Progenitor cell of endocrine pancreas (in vitro differentiated cells): ENCODE measurements around the gene CNP. TPM values are rescaled to one million over a fixed set of nuclear protein-coding genes. Genes with fewer than 3 reads are reported as not detected.

Experiments
- DNase-seq: peaks from one replicate; pipeline ENCODE4 v3.0.0; 2021; ENCODE audit warnings: low spot score; ENCODE audit not compliant: unreplicated experiment
- H3K27ac Mint-ChIP-seq: 2 replicates; pipeline ENCODE4 v1.8.0; 2021; ENCODE audit warnings: mild to moderate bottlenecking, moderate library complexity, mixed read lengths
- H3K27me3 Mint-ChIP-seq: 2 replicates; pipeline ENCODE4 v1.8.0; 2021; ENCODE audit warnings: mixed read lengths
- H3K36me3 Mint-ChIP-seq: 2 replicates; pipeline ENCODE4 v1.8.0; 2022; ENCODE audit warnings: mixed read lengths; ENCODE audit not compliant: insufficient read depth
- H3K4me1 Mint-ChIP-seq: 2 replicates; pipeline ENCODE4 v1.8.0; 2021; ENCODE audit warnings: low read depth, mixed read lengths
- H3K4me3 Mint-ChIP-seq: 2 replicates; pipeline ENCODE4 v1.8.0; 2021; ENCODE audit warnings: low read depth, mild to moderate bottlenecking, moderate library complexity, mixed read lengths
- H3K9me3 Mint-ChIP-seq: 2 replicates; pipeline ENCODE4 v1.8.0; 2021; ENCODE audit warnings: low read depth, mixed read lengths
- total RNA-seq: library from RNA; stranded (reverse); gene quantifications from 2 replicates; pipeline ENCODE4 v1.2.1, GENCODE V29; 2021
- TF ChIP-seq, protein P1 (sequence below): fragments of 200-600 bp; sonication (generic); IDR thresholded peaks from one replicate; pipeline ENCODE4 v1.5.0; 2021; ENCODE audit warnings: antibody characterized with exemption, mild to moderate bottlenecking; ENCODE audit not compliant: unreplicated experiment

CNP gene
- total RNA-seq, 1 donor from 2014 or later = 98.7 TPM

DNA sequence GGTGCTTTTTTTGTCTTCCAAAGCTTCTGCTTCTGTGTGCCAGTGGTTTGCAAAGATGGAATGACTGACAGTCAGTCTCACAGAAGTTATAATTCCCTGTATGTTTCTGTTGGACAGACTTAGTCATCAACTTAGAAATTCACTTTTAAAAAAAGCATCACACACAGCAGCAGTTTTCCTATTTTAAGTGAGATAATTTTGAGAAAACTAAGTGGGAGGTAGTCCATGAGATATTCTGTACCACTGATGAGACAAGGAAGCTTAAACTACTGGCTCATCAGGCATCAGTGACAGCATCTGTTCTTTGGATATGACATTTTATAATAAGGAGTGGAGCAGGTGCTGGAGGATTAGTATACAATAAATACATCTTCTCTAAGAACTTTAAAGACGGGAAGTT, 20.0 kb downstream of the CNP start:
- Mint-ChIP-seq H3K27me3 (no peaks in the 10 kb centered on the region), H3K27ac (no peak overlapping the region), H3K4me1 (peaks cover 3% of the 10 kb centered on the region), H3K36me3 (peaks cover 32% of the 10 kb centered on the region), H3K9me3 (no peaks in the 10 kb centered on the region), H3K4me3 (no peak overlapping the region)
- no peak for DNase-seq
- TF ChIP-seq, protein P1, sequence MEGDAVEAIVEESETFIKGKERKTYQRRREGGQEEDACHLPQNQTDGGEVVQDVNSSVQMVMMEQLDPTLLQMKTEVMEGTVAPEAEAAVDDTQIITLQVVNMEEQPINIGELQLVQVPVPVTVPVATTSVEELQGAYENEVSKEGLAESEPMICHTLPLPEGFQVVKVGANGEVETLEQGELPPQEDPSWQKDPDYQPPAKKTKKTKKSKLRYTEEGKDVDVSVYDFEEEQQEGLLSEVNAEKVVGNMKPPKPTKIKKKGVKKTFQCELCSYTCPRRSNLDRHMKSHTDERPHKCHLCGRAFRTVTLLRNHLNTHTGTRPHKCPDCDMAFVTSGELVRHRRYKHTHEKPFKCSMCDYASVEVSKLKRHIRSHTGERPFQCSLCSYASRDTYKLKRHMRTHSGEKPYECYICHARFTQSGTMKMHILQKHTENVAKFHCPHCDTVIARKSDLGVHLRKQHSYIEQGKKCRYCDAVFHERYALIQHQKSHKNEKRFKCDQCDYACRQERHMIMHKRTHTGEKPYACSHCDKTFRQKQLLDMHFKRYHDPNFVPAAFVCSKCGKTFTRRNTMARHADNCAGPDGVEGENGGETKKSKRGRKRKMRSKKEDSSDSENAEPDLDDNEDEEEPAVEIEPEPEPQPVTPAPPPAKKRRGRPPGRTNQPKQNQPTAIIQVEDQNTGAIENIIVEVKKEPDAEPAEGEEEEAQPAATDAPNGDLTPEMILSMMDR = no peak

GRCh38 chr17:41987642-41988041, 21.0 kb downstream of the CNP start:
- Mint-ChIP-seq H3K27ac (no peak overlapping the region), H3K4me3 (no peak overlapping the region), H3K9me3 (no peaks in the 10 kb centered on the region), H3K4me1 (peaks cover 3% of the 10 kb centered on the region), H3K27me3 (no peaks in the 10 kb centered on the region), H3K36me3 (peaks cover 29% of the 10 kb centered on the region)
- TF ChIP-seq, protein P1 = no peak
- no peak for DNase-seq

- no peaks in the 10 kb centered on the region for H3K9me3 Mint-ChIP-seq
- peak overlapping the region; percentile 74 for H3K27ac Mint-ChIP-seq
- peaks cover 31% of the 10 kb centered on the region for H3K36me3 Mint-ChIP-seq
- no peak for DNase-seq
- no peak overlapping the region for H3K4me3 Mint-ChIP-seq
- no peaks in the 10 kb centered on the region for H3K27me3 Mint-ChIP-seq
- TF ChIP-seq, protein P1 = no peak
- peaks cover 3% of the 10 kb centered on the region for H3K4me1 Mint-ChIP-seq
Measured at GRCh38 chr17:41988418-41988817, 21.8 kb downstream of the CNP start.

DNA sequence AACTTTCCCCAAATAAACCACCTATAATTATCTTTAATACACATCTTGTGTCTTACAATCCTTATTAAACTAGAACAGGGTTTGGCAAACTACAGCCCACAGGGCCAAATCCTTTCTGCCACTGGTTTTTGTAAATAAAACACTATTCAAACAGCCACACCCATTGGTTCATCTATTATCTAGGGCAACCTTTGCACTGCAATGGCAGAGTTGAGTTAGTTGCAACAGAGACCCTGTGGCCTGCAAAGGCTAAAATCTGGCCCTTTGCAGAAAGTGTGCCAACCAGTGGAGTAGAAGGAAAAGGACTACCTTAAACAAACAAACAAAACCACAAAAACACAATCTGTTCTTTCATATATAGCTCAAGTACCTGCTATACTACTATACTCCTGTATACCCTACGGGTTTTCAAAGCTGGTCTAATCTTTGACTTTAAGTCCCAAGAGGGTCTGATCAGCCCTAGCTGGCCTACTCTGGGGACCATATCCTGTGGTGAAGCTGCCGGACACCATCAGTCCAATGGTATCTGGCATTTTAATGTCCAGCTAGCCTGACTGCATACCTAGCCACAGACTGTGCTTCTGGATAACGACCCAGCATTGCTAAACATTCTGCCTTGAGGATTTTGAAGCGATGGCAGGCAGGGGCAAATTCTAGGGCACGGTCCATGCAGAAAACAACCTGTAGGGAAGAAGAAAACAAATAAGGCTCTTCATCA, 23.3 kb downstream of the CNP start:
- Mint-ChIP-seq H3K4me1 (peaks cover 3% of the 10 kb centered on the region), H3K36me3 (peaks cover 27% of the 10 kb centered on the region), H3K27ac (no peak overlapping the region), H3K4me3 (no peak overlapping the region), H3K9me3 (no peaks in the 10 kb centered on the region), H3K27me3 (no peaks in the 10 kb centered on the region)
- TF ChIP-seq, protein P1 = no peak
- no peak for DNase-seq

- H3K27ac Mint-ChIP-seq = no peak overlapping the region
Measured at GRCh38 chr17:41992576-41992975, 26.0 kb downstream of the CNP start.

More at GRCh38 chr17:41992576-41992975, 26.0 kb downstream of the CNP start:
- no peak for DNase-seq
- TF ChIP-seq, protein P1 = no peak
- Mint-ChIP-seq H3K27me3 (no peaks in the 10 kb centered on the region), H3K36me3 (peaks cover 33% of the 10 kb centered on the region), H3K4me1 (peaks cover 3% of the 10 kb centered on the region), H3K4me3 (no peak overlapping the region), H3K9me3 (no peaks in the 10 kb centered on the region)
